T47D (cell line): ENCODE measurements around the gene METTL8.

Experiments
- DNase-seq, 2 experiments: peaks; one replicate each; pipeline versions ENCODE4 v3.0.0 to v3.0.0-alpha.2; 2011 to 2012; ENCODE audit warnings: low read depth in 1 of 2, low spot score in 1 of 2
- JUND ChIP-seq: IDR thresholded peaks from 2 replicates; pipeline ENCODE4 v1.6.1; 2012; ENCODE audit warnings: low read depth
- in situ Hi-C: cut with HindIII; loops from 2 replicates; pipeline ENCODE4 v1.10.0; 2016; ENCODE audit warnings: low sequenced_read_pairs, low pct_unique_long_range_greater_than_20kb

The METTL8 gene

GRCh38 chr2:171433763-171434012, at the start of gene METTL8:
TSS of gene METTL8 (minus strand) at chr2:171433990. CDS start at chr2:171392185, 41,805 bp downstream.
- TF ChIP-seq JUND, result no peak

GRCh38 chr2:171482877-171483276, 49.1 kb upstream of the METTL8 start:
- no peak for DNase-seq
- in situ Hi-C loops, result no loop called here

More at GRCh38 chr2:171433763-171434012, at the start of gene METTL8:
- no peak for DNase-seq
- in situ Hi-C loops, result no loop called here

GRCh38 chr2:171482308-171482707, 48.5 kb upstream of the METTL8 start:
- TF ChIP-seq JUND, result no peak
- in situ Hi-C loops, result no loop called here
- no peak for DNase-seq

More at GRCh38 chr2:171482877-171483276, 49.1 kb upstream of the METTL8 start:
- no peak for TF ChIP-seq JUND

- TF ChIP-seq JUND, result no peak
- in situ Hi-C loops, result no loop called here
- DNase-seq, result no peak
Measured at GRCh38 chr2:171480908-171481307, 47.1 kb upstream of the METTL8 start.

GRCh38 chr2:171479154-171479814, 45.5 kb upstream of the METTL8 start:
- TF ChIP-seq JUND, result no peak
- DNase-seq, result no peak
- in situ Hi-C loops, result no loop called here

GRCh38 chr2:171478345-171478744, 44.6 kb upstream of the METTL8 start:
- no peak for DNase-seq
- no peak for TF ChIP-seq JUND
- in situ Hi-C loops, result no loop called here

GRCh38 chr2:171475979-171476378, 42.2 kb upstream of the METTL8 start:
- DNase-seq, result no peak
- no peak for TF ChIP-seq JUND
- in situ Hi-C loops, result no loop called here

- in situ Hi-C loops, result no loop called here
- no peak for DNase-seq
- TF ChIP-seq JUND, result no peak
Measured at GRCh38 chr2:171470129-171470528, 36.3 kb upstream of the METTL8 start.

- no peak for TF ChIP-seq JUND
- in situ Hi-C loops, result no loop called here
- no peak for DNase-seq
Measured at GRCh38 chr2:171469176-171469575, 35.4 kb upstream of the METTL8 start.

- in situ Hi-C loops, result no loop called here
- no peak for DNase-seq
- no peak for TF ChIP-seq JUND
Measured at GRCh38 chr2:171460537-171460936, 26.7 kb upstream of the METTL8 start.

GRCh38 chr2:171459498-171459897, 25.7 kb upstream of the METTL8 start:
- no peak for DNase-seq
- TF ChIP-seq JUND, result no peak
- in situ Hi-C loops, result no loop called here

GRCh38 chr2:171452773-171453172, 19.0 kb upstream of the METTL8 start:
- in situ Hi-C loops, result no loop called here
- no peak for DNase-seq
- no peak for TF ChIP-seq JUND

GRCh38 chr2:171451074-171451473, 17.3 kb upstream of the METTL8 start:
- TF ChIP-seq JUND, result no peak
- no peak for DNase-seq
- in situ Hi-C loops, result no loop called here

- in situ Hi-C loops, result no loop called here
- no peak for TF ChIP-seq JUND
- peak in 1 of 2 experiments; percentile 6 for DNase-seq
Measured at GRCh38 chr2:171447675-171448074, 13.9 kb upstream of the METTL8 start.
